Measurements from ENCODE around the gene SPATA31E1.

Gene SPATA31E1

DNA sequence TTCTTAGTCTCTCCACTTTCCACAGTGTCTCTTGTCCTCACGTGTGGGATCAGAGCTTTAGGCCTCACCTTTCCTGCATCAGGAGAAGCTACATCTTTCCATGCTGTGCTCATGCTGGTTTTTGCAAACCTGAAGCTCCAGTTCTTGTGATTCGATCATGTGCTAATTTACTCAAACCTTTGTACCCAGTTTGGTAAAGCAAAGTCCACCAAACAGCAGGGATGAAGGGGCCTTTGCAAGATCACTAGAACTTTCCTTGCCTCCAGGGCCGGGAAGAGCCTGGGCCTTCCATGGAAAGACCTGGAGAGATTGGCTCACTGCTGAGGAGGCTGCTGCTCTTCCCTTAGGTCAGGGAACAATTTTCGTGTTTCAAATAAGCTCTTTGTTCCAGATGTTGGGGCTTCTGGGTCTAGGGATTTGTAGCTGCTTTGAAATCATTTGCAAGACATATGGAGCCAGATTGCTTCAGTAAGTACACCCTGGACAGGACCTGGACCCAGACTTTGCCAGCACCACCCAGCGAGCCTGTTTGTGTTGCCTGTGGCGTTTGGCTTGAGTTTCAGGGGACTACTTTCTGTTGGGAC lies 18.7 kb upstream of the SPATA31E1 start:
- DNase-seq: no peak

DNA sequence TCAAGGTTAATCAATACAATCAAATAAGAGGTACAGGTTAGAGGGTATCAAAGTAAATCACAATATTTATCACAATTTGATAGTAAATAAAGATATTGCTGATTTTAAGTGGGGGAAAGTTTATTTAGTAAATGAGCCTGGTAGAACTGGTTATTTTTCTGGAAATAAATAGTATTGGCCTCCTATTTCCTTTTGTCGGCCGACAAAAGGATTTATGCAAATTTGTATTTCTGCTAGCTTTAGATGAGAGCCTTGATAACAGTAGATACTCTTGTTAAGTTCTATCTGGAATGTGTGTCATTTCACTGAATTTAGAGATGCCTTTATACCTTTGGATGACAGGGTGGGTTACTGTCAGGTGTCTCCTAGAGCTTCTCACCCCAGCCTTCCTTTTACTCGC lies 17.8 kb upstream of the SPATA31E1 start:
- DNase-seq: no peak

- no peak for DNase-seq
Observed at GRCh38 chr9:87865626-87866025, 17.1 kb upstream of the SPATA31E1 start.

GRCh38 chr9:87867391-87867790 lies 15.3 kb upstream of the SPATA31E1 start:
- DNase-seq: no peak

DNA sequence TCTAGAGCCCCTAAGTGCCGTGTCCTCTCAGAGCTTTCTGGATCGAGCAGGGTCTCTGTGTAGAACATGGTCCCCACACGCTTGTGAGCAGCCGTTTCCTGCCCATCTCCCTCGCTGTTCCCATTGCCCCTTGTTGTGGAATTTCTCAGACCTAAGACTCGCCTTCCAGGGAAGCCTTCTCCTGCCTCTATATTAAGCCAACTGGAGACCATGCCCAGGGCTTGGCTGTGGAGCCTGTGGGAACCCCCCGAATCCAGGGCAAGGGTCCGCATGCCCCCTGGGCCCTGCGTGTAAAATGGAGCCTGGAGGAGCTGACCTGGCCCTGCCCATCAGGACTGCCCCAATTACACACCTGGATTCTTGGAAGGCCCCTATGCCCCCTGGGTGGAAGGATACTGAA lies 14.5 kb upstream of the SPATA31E1 start:
- no peak for DNase-seq

GRCh38 chr9:87868635-87869034 lies 14.0 kb upstream of the SPATA31E1 start:
- no peak for DNase-seq

DNA sequence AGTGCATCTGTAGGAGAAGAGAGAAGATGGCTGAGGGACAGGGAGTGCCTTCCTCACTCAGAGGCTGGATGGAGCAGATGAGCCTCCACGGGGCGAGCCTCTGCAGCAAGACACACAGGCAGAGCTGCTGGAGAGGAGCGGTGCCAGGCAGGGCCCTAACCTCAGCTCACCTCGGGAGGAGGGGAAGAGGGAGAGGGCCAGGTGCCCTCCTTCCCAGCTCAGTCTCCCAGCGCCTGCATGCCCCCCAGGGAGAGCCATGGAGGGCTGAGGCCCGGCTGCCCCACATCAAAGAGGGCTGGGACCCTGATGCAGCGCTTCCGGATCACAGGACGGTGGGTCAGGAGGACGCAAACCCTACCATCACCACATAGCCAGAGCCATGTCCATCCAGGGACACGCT lies 13.6 kb upstream of the SPATA31E1 start:
- DNase-seq: no peak

GRCh38 chr9:87871425-87872078 lies 11.1 kb upstream of the SPATA31E1 start:
- no peak for DNase-seq

DNA sequence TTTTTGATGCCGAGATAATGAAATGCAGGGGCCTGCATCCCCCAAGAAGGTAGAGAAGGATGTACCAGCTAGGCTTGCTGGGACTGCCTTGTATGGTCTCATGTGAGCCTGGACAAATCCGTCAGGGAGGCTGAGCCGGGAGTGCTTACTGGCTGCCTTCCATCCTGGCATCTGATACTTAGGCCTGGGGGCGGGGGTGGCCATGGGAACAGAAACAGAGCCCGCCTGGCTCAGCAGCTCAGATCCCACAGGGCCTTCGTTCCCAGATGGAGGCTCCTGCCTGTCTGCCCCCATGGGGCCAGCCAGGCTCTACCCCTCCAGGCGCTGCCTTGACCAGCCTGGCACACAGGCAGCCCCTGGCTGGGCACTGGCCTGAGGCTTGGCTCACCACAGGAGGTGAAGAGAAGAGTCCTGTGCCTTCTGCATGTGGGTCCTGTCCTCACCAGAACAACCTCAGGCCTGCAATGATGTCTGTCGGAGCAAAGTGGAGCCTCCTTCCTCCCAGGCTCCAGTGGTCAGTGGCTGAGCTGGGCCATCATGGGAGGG lies 10.5 kb upstream of the SPATA31E1 start:
- DNase-seq: peak; percentile 30

GRCh38 chr9:87873607-87874303 lies 8.9 kb upstream of the SPATA31E1 start:
- no peak for DNase-seq

DNA sequence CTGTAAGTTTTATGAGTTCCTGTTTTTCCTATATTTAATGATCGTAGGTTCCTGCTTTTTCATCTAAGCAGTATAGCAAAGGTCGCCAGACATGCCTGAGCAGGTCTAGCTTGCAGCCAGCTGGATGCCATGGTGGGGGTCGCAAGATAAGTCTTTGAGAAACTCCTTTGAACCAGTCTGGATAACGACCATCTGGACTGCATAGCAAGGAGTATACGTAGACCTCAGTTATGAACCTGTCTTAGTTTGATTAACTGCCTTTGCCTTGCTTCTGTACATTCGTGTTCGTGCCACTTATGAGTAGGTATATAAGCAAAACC lies 8.4 kb upstream of the SPATA31E1 start:
- DNase-seq: peak; percentile 20

- no peak for DNase-seq
Observed at GRCh38 chr9:87875060-87875459, 7.6 kb upstream of the SPATA31E1 start.

GRCh38 chr9:87875831-87876545 lies 6.7 kb upstream of the SPATA31E1 start:
- no peak for DNase-seq

- no peak for DNase-seq
Observed at GRCh38 chr9:87876708-87877107, 6.0 kb upstream of the SPATA31E1 start.

GRCh38 chr9:87878989-87879511 lies 3.6 kb upstream of the SPATA31E1 start:
- peak; percentile 82 for DNase-seq

GRCh38 chr9:87880116-87880515 lies 2.6 kb upstream of the SPATA31E1 start:
- no peak for DNase-seq

GRCh38 chr9:87880683-87881082 lies 2.0 kb upstream of the SPATA31E1 start:
- no peak for DNase-seq

DNA sequence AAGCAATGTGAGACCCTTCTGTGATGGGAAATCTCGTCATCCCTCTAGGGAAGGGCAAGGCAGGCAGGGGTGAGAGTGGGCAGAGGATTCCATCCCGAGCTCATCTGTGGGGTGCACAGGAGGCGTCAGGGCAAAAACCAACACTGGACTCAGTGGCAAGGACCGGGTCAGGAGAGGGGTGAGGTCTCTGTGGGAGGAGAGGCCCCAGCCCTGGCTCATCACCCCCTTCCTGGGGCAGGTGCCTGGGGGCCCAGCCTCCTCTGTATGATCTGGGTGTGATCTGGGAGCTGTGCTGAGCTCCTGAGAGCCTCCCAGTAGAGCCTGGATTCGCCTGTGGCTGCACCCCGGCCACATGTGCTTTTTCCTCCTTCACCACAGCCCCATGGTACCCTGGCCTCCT lies 597 bp downstream of the SPATA31E1 start:
- no peak for DNase-seq

DNA sequence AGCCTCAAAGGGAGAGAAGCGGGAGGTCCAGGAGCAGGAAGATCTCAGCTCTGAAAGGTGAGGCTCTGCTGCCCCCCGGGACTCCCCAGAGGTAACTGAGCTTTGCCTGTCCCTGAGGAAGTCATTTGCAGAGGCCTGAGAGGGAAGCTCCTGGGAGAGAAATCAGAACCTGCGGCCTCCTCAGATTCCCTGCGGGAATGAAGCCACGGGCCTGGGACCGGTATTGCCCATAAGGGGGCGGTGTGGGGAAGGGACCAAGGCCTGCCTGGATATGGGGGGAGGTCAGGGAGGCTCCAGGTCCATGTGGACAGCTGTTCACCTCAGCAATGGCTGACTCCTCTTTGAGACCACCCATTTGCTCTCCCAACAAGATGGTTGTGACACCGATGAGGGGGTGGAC lies 1.3 kb downstream of the SPATA31E1 start:
- DNase-seq: no peak

GRCh38 chr9:87884578-87885459 lies 2.1 kb downstream of the SPATA31E1 start:
- DNase-seq: no peak

- DNase-seq: no peak
Observed at GRCh38 chr9:87885484-87886189, 3.0 kb downstream of the SPATA31E1 start.
